ENCODE results near the gene PRMT3. TPM values are rescaled to one million over a fixed set of nuclear protein-coding genes. Genes with fewer than 3 reads are reported as not detected.

Gene PRMT3
- total and polyA plus RNA-seq, 2 of the 13 experiments (the other 11 are each of a cell fraction or from before 2014, with no cell fraction given), result 9.1 to 27.7 TPM

DNA sequence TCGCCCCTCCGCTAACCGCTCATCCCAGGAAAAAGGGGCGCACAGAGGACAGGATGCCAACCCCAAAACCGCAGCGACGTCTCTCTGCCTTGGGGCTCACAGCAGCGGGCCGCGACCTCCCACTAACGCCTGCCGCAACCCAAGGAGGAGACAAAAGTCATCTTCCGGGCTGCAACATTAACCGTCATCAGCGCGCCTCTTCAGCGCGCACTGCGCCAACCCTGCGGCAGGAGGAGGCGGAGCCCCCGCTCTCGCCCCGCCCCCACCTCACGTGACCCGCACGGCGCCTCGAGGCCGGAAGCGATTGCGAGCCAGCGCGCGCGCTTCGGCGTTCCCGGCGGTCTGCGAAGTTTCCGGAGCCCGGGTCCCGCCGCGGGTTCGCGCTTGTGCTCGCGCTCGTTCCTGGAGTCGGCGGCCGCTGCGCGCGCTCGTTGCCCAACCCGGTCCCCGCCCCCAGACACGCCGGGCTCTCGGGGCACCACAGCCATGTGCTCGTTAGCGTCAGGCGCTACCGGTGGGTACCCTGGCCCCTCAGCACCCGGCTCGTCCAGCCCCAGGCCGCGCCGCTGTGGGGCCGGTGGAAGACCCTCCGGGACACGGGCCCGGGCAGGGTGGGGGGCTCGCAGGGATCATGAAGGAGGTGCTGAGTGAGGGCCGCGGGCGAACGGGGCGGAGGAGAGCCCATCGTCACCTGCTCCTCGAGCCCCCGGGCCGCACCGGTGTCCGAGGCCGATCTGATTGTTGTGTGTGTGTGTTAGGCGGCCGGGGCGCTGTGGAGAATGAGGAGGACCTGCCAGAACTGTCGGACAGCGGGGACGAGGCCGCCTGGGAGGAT, at the start of gene PRMT3 (continued):
- TF ChIP-seq CHD2 (IDR thresholded peaks at IDR 0.05; ENCODE audit: low read depth, low read length) (no peak), BCL3 (CRISPR knock-in tag; IDR thresholded peaks at IDR 0.05) (peak; percentile 70; the same call in 1 of the 2 replicates), HIVEP1 (CRISPR knock-in tag; IDR thresholded peaks at IDR 0.05) (no peak; the same call in 1 of the 2 replicates), SP140L (CRISPR knock-in tag; IDR thresholded peaks at IDR 0.05; ENCODE audit: borderline replicate concordance) (no peak), CC2D1A (CRISPR knock-in tag; IDR thresholded peaks at IDR 0.05) (no peak), ZNF136 (CRISPR knock-in tag; IDR thresholded peaks at IDR 0.05; ENCODE audit: low read depth) (0 out of 2 replicates have a peak, but pooled peaks have one; percentile 41), LRRFIP1 (CRISPR knock-in tag; conservative IDR thresholded peaks at IDR 0.05) (no peak), CHD4 (IDR thresholded peaks at IDR 0.05; ENCODE audit: borderline replicate concordance, low read length) (no peak), ZNF276 (CRISPR knock-in tag; IDR thresholded peaks at IDR 0.05; ENCODE audit: low read depth) (no peak; the same call in 1 of the 2 replicates), AHDC1 (CRISPR knock-in tag; IDR thresholded peaks at IDR 0.05; ENCODE audit: borderline replicate concordance) (no peak; the same call in 1 of the 2 replicates), IRF1 (CRISPR knock-in tag; IDR thresholded peaks at IDR 0.05; ENCODE audit: low read depth) (no peak)
- TF ChIP-seq, protein P1, sequence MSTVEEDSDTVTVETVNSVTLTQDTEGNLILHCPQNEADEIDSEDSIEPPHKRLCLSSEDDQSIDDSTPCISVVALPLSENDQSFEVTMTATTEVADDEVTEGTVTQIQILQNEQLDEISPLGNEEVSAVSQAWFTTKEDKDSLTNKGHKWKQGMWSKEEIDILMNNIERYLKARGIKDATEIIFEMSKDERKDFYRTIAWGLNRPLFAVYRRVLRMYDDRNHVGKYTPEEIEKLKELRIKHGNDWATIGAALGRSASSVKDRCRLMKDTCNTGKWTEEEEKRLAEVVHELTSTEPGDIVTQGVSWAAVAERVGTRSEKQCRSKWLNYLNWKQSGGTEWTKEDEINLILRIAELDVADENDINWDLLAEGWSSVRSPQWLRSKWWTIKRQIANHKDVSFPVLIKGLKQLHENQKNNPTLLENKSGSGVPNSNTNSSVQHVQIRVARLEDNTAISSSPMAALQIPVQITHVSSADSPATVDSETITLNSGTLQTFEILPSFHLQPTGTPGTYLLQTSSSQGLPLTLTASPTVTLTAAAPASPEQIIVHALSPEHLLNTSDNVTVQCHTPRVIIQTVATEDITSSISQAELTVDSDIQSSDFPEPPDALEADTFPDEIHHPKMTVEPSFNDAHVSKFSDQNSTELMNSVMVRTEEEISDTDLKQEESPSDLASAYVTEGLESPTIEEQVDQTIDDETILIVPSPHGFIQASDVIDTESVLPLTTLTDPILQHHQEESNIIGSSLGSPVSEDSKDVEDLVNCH (CRISPR knock-in tag; IDR thresholded peaks at IDR 0.05), result no peak
